Putamen (tissue), 1 donor: ENCODE results near the gene AUNIP.

Experiments
- DNase-seq: peaks from one replicate; pipeline ENCODE4 v3.0.0-alpha.2; 2016; ENCODE audit warnings: low spot score

The AUNIP gene

GRCh38 chr1:25888426-25888987 is 29.2 kb upstream of the AUNIP start:
- DNase-seq: no peak

- no peak for DNase-seq
These were observed 26.3 kb upstream of the AUNIP start for GRCh38 chr1:25885602-25886001.

GRCh38 chr1:25881266-25881665 is 22.0 kb upstream of the AUNIP start:
- DNase-seq: no peak

DNA sequence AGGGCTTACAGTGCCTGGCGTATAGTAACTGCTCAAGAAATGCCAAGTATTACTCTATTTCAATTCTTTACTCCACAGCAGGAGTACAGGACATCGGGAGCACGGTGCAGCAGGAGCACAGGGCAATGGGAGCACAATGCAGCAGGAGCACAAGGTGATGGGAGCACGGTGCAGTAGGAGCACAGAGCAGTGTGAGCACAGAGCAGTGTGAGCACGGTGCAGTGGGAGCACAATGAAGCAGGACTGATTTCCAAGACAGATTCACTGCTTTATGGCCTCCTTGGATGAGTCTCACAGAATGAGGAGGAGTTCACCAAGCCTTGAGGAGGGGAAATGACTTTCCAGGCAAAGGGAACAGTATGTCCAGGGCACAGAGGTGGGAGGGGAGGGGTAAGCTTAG is 21.3 kb upstream of the AUNIP start:
- DNase-seq: no peak

- DNase-seq: no peak
These were observed 20.4 kb upstream of the AUNIP start for GRCh38 chr1:25879675-25880074.

DNA sequence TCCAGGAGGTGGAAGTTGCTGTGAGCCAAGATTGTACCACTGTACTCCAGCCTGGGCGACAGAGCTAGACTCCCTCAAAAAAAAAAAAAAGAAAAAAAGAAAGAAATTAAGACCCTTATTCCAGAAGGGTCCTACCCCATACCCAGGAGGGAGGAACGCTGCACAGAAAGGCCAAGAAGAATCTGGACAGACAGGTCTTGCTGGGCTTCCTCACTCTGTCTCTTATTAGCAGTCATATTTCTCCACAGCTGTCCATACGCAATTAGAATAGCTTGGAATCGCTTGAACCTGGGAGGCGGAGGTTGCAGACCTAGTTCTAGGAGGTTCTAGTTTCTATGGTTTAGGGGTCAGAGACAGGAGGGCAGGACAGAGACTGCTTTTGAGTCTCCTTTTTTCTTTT is 19.4 kb upstream of the AUNIP start:
- DNase-seq: no peak

DNA sequence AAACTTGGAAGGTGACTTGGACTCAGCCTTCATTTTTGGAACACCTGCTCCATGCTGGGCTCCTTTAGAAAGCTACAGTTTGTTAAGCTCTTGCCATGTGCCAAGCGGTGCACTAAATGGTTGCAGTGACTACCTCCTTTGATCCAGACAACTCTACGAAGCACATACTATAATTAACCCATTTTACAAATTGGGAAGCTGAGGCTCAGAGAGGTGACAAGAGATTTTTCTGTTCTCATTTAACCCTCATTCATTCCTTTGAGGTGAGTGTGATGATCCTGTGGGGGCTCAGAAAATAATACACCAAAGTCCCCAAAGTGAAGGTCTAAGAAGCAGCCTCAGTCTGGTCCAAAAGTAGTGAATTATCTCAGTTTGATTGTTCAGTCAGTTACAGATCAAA is 17.9 kb upstream of the AUNIP start:
- no peak for DNase-seq

GRCh38 chr1:25876693-25877077 is 17.4 kb upstream of the AUNIP start:
- DNase-seq: no peak

GRCh38 chr1:25875856-25876692 is 16.8 kb upstream of the AUNIP start:
- no peak for DNase-seq

GRCh38 chr1:25875154-25875855 is 16.0 kb upstream of the AUNIP start, which contains the start of gene PAQR7:
TSS of gene PAQR7 (minus strand) at chr1:25875708. CDS start at chr1:25863839, 11,869 bp downstream.
- peak; percentile 66 for DNase-seq

DNA sequence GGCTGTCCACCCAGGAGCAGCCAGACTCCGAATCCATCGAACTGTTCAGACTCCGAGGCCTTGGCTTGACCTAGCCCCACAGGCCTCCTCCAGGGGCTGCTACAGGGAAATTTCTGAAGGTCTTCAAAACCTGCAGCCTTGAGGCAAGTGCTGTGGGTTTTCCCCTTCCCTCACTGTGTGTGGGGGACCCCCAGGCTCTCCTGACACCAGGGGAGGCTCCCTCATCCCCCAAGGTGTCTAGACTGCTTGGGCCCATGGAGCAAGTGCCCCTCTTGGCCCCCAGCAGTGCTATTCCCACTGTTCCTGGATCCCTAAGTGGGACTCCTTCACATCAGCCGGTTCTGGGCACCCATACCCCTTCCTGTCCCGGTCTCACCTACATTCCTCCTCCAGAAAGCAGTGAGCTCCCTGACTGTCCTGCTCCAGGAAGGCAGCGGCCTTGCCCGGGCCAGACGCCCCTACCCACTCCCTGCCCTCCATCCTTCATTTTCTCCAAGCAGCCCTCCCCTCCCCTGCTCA is 15.4 kb upstream of the AUNIP start:
- DNase-seq: no peak

- no peak for DNase-seq
These were observed 15.0 kb upstream of the AUNIP start for GRCh38 chr1:25874209-25874608.

DNA sequence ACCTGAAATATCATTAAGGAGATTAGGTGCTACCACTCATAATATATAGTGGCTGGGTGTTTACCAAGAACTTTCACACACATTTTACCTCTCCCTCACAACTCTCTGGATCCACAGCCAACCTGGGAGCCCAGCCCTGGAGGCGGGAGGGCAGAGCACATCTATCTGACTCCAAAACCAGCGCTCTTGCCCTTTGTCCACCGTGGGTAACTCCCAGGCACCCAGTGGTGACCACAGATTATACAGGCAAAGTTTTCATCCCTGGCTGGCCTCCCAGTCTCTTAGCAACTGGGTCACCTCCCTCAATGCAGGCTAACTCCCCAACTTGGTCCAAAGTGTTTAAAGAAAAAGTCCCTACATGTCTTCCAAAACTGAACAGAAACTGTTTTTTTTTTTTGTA is 13.9 kb upstream of the AUNIP start:
- no peak for DNase-seq

GRCh38 chr1:25872713-25873112 is 13.5 kb upstream of the AUNIP start:
- no peak for DNase-seq

DNA sequence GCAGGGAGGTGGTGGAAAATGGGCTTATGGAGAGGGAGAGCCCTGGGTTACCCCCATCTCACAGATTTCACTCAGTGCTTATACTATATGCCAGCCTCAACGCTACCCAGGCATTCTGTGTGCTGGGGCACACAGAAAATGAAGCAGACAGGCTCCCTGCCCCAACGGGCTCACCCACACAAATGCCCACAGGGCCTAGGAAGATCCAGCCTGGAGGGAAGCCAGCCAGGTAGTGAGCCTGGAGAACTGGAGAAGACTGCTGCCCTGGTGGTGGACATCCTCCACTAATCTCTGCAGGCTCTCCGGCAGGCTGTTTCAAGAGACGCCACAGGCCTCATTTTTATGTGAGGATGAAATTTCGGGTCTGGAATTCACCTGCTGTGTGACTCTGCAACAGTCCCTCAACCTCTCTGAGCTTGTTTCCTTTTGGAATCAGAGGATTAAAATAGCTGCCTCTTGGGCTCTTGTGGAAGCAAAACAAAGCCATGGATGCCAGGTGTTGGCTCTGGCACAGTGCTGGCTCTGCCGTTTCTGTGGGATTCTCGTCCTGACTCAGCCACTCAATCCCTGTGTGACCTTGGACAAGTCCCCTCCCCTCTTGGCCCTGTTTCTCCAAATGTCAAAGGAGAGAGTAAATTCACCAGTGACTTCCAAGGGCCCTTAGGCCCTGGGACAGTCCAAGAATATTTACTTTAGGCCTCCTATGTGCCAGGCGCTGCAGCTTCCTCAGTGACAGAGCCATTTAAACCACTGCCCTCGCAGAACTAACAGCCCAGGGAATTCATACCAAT is 12.6 kb upstream of the AUNIP start:
- no peak for DNase-seq

- no peak for DNase-seq
These were observed 11.9 kb upstream of the AUNIP start for GRCh38 chr1:25871086-25871703.

- no peak for DNase-seq
These were observed 11.4 kb upstream of the AUNIP start for GRCh38 chr1:25870614-25871013.

GRCh38 chr1:25869909-25870606 is 10.8 kb upstream of the AUNIP start:
- no peak for DNase-seq

DNA sequence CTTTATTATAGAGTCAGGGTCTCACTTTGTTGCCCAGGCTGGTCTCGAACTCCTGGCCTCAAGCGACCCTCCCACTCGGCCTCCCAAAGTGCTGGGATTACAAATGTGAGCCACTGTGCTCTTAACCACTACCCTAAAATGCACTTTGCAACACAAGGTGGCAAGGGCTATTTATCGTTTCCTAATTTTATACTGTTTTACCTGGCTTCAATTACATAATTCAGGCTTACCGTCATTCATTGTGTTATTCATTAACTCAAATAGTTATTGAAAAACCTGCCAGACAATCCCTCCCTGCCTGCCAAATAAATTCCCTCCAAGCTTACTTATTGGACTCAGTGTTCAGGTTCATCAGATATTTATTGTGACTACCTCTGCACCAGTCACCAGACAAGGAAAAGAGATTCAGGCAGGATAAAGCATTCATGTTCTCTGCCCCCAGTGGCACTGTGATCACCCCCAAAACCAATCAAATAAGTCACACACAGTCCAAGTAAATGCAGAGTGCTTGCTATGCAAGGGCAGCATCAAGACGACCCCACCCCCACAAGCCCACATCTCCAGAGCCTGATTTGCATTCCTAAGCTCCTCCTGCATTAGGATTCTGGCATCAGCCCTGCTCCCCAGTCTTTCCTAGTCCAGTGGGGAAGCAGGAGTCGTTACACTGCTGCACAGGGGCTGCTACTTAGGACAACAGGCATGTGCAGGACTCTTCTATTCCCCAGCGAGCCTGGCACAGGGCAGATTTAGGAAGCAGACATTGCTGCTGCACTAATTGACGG is 8.1 kb upstream of the AUNIP start:
- DNase-seq: no peak

DNA sequence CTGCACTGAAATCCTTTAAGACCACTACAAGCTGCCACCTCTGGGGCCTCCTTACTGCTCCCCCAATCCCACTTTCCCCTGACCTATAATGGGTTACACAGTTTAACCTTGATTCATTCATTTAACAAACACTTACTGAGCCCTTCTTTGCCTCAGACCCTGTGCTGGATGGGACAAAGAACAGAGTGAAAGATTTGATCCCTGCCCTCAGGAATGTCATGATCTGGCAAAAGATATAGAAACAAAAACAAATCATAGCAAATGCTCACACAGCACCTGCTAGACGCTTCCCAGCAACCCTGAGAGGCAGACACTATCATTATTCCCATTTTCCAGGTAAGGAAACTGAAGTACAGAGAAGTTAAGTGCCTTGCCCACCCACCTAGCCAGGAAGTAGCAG is 7.0 kb upstream of the AUNIP start:
- no peak for DNase-seq
